ENCODE results near the gene NUCKS1.
"Not testable (repeated sequence)": the region's sequence is repeated elsewhere in the genome, so short reads cannot be mapped to it uniquely, and the experiment has no call there.

DNA sequence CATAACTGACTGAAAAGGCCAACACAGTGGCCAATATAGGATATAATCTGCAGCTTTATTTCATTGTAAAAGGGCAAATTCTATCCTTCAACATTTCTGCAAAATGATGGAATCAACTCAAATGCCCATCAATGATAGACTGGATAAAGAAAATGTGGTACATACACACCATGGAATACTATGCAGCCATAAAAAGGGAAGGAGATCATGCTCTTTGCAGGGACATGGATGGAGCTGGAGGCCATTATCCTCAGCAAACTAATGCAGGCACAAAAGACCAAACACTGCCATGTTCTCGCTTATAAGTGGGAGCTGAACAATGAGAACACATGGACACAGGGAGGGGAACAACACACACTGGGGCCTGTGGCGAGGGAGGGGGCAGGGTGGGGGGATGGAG is 29.2 kb downstream of the NUCKS1 start:
- TF ChIP-seq CTCF (CRISPR knock-in tag; IDR thresholded peaks at IDR 0.05); ATF7 (IDR thresholded peaks at IDR 0.05); ATF7 (CRISPR knock-in tag; IDR thresholded peaks at IDR 0.05); KDM4B (CRISPR knock-in tag; IDR thresholded peaks at IDR 0.05); EP300 (IDR thresholded peaks at IDR 0.05; ENCODE audit: low read depth in 2 of 2, low read length in 2 of 2); EP300 (CRISPR knock-in tag; IDR thresholded peaks at IDR 0.05; ENCODE audit: borderline replicate concordance); SP2 (CRISPR knock-in tag; IDR thresholded peaks at IDR 0.05); NR2F6 (IDR thresholded peaks at IDR 0.05); NR2F6 (CRISPR knock-in tag; IDR thresholded peaks at IDR 0.05): not testable (repeated sequence)
- TF ChIP-seq, protein P1, sequence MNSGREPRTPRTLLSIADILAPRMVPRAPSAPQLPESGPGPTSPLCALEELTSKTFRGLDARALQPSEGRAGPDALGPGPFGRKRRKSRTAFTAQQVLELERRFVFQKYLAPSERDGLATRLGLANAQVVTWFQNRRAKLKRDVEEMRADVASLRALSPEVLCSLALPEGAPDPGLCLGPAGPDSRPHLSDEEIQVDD (CRISPR knock-in tag; IDR thresholded peaks at IDR 0.05; ENCODE audit: borderline replicate concordance): not testable (repeated sequence)

All from HepG2 (cell line).